Bronchial epithelial cell (primary cell): ENCODE measurements around the gene SNX18. TPM values are rescaled to one million over a fixed set of nuclear protein-coding genes. Genes with fewer than 3 reads are reported as not detected.

ENCODE experiments used
- DNase-seq: peaks from one replicate; pipeline ENCODE4 v3.0.0-alpha.2; 2010; ENCODE audit warnings: low read depth
- FAIRE-seq: peaks from 2 replicates; lab custom pipeline; 2011; peaks lifted over from hg19 to GRCh38; lab: Jason Lieb, UNC
- H3K27me3 ChIP-seq: 2 replicates; pipeline ENCODE4 v1.5.1; 2011; ENCODE audit warnings: low read length; ENCODE audit not compliant: control insufficient read depth, insufficient read depth
- H3K36me3 ChIP-seq: 2 replicates; pipeline ENCODE4 v1.5.1; 2011; ENCODE audit warnings: low read length; ENCODE audit not compliant: control insufficient read depth, insufficient read depth
- H3K4me3 ChIP-seq: 2 replicates; pipeline ENCODE4 v1.5.1; 2011; ENCODE audit warnings: mild to moderate bottlenecking, low read depth, low read length, control low read depth
- CTCF ChIP-seq: IDR thresholded peaks from 2 replicates; pipeline ENCODE4 v1.5.1; 2011; ENCODE audit warnings: mild to moderate bottlenecking, moderate library complexity, low read length, control low read depth, inconsistent platforms; ENCODE audit not compliant: insufficient read depth, severe bottlenecking
- total RNA-seq: library from RNA; depleted of rRNA; stranded (reverse); fragments of >200 nt; gene quantifications from 2 replicates; pipeline ENCODE4 v1.2.1, GENCODE V29; 2014

The SNX18 gene
- total RNA-seq, 1 donor from 2014 or later: 25.8 TPM

DNA sequence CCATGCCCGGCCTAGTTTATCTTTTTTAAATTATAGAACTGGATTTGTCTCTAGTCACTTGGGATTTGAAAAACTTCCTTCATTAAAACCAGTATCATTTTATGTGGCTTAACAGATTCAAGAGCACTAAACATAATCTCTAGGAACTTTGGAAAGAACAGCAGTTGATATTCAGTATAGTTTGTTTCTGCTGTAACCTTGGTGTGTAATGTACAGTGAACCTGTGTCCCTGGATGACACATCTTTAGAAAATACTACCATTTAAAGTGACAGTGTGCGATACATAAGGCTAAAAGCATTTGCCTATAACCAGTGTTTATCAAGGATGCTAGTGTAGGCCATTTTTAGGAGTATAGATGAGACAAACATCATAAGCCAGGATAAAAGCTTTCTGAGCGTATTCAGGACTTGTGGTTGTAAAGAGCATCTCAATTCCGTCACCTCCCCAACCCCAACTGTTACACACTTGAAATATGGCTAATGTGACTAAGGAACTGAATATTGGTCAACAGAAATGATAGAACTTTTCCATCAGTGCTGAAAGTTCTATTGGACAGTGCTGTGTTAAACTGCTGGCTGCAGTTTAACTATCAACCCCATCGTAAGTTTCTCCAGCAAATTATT is 4.4 kb downstream of the SNX18 start:
- no peak for TF ChIP-seq CTCF
- Histone ChIP-seq H3K27me3 (no peaks in the 10 kb centered on the region), H3K4me3 (no peak overlapping the region), H3K36me3 (peaks cover 1% of the 10 kb centered on the region)
- DNase-seq (no peak), FAIRE-seq (no peak)

DNA sequence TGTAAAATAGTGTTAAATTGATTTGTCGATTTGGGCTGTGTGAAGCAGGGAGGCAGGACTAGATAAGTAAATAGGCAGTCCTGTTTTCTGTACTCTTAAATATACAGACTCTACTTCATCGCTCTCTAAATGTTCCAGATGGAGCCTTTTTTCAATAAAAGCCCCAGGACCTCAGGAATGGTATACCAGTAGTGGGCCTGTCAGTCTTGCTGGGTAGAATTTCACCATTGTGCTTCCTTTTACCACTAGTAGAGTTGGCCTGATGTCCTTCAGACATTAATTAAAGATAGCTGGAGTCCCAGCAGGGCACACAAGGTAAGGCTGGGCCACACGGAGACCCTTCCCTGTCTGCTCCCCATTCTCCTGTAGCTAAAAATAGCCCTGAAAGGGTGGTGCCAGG is 6.0 kb downstream of the SNX18 start:
- no peak for TF ChIP-seq CTCF
- FAIRE-seq (no peak), DNase-seq (no peak)
- H3K36me3 ChIP-seq: peaks cover 1% of the 10 kb centered on the region
- H3K4me3 ChIP-seq: no peak overlapping the region
- no peaks in the 10 kb centered on the region for H3K27me3 ChIP-seq

DNA sequence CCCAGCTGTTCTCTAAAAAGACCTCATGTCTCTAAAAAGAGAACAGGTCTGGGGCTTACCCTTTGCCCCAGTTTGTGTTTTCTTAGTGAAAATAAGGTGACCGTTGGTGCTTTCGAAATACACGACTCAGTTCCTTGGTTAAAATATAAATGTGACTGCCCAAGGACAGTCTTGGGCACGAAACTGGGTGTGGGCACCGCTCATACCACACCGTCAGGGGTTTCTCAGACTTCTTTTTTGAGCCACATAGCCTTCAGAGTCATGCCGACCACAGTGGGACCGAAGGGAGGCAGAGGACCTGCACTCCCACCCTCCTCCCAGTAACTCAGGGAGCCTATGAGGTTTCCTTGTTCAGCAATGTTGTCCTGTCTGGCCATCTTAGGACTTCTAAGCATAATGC is 6.5 kb downstream of the SNX18 start:
- no peak for FAIRE-seq

DNA sequence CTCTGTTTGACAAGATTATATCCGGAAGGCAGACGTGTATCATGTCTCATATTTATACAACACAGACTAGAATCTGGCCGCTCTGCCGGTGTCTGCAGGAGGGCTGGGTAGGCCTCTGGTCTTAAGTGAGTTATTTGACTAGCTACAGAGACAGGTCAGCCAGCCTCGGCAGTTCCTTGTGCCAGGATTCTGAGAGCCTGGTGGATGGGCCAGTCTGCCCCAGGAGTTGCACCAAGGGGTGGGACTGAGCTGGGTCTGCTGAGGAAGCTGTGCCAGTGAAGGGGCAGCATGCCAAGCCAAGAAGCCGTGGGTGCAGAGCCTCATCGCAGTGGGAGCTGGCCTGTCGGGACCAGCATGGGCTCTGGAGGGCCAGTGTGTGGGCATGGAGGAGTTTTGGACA is 7.1 kb downstream of the SNX18 start:
- Histone ChIP-seq H3K27me3 (no peaks in the 10 kb centered on the region), H3K36me3 (no peaks in the 10 kb centered on the region)
- no peak for FAIRE-seq

More for the DNA sequence above, 6.5 kb downstream of the SNX18 start:
- Histone ChIP-seq H3K36me3 (peaks cover 1% of the 10 kb centered on the region), H3K4me3 (no peak overlapping the region), H3K27me3 (no peaks in the 10 kb centered on the region)
- no peak for TF ChIP-seq CTCF
- DNase-seq: no peak

DNA sequence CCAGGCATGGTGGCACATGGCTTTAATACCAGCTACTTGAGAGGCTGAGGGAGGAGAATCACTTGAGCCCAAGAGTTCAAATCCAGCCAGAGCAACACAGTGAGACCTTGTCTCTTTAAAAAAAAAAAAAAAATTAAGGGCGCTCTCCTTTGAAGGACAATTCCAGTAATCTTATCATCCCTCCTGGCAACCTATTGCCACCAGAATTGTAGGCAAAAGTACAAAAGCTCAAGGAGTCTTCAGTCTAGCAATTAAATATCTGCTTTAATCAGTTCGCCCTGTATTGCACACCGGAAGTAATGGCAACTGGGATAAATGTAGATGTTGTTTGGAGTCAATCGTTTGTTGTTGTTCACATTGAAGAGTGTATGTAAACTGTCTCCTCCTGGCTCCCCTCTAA is 7.7 kb downstream of the SNX18 start:
- DNase-seq (no peak), FAIRE-seq (no peak)
- no peak overlapping the region for H3K4me3 ChIP-seq
- no peaks in the 10 kb centered on the region for H3K36me3 ChIP-seq
- H3K27me3 ChIP-seq: no peaks in the 10 kb centered on the region
- TF ChIP-seq CTCF: no peak

More for the DNA sequence above, 7.1 kb downstream of the SNX18 start:
- no peak overlapping the region for H3K4me3 ChIP-seq
- no peak for TF ChIP-seq CTCF
- no peak for DNase-seq

GRCh38 chr5:54525692-54526091 is 8.1 kb downstream of the SNX18 start:
- DNase-seq: no peak
- no peak overlapping the region for H3K4me3 ChIP-seq
- no peaks in the 10 kb centered on the region for H3K27me3 ChIP-seq
- H3K36me3 ChIP-seq: no peaks in the 10 kb centered on the region
- FAIRE-seq: no peak
- no peak for TF ChIP-seq CTCF
